BLaER1 treated with 17β-estradiol and CSF1 and Interleukin-3, amounts not matched to agents 10 nM and 100 nM (cell line): ENCODE data around the gene DNASE1L1.

Experiments used
- H3K27ac ChIP-seq, 11 experiments: shearing (Covaris generic); formaldehyde crosslinking; 2 replicates each; pipeline ENCODE4 v1.8.1; 2022
- H3K27me3 ChIP-seq, 11 experiments: shearing (Covaris generic); formaldehyde crosslinking; 2 replicates each; pipeline ENCODE4 v1.8.1; 2022
- H3K36me3 ChIP-seq, 11 experiments: shearing (Covaris generic); formaldehyde crosslinking; 2 replicates each; pipeline ENCODE4 v1.8.1; 2022
- H3K4me1 ChIP-seq, 10 experiments: shearing (Covaris generic); formaldehyde crosslinking; 2 replicates each; pipeline ENCODE4 v1.8.1; 2022
- H3K4me2 ChIP-seq, 11 experiments: shearing (Covaris generic); formaldehyde crosslinking; 2 replicates each; pipeline ENCODE4 v1.8.1; 2022
- H3K4me3 ChIP-seq, 10 experiments: shearing (Covaris generic); formaldehyde crosslinking; 2 replicates each; pipeline ENCODE4 v1.8.1; 2022
- H3K9ac ChIP-seq, 11 experiments: shearing (Covaris generic); formaldehyde crosslinking; 2 replicates each; pipeline ENCODE4 v1.8.1; 2022
- H3K9me3 ChIP-seq, 11 experiments: shearing (Covaris generic); formaldehyde crosslinking; replicated peaks in 1 of 11; 2 replicates each; pipeline ENCODE4 v1.8.1; 2022
- H4K20me1 ChIP-seq, 11 experiments: shearing (Covaris generic); formaldehyde crosslinking; 2 replicates each; pipeline ENCODE4 v1.8.1; 2022
- Cebpa-rat ChIP-seq, 11 experiments: shearing (Covaris generic); IDR thresholded peaks; 2 replicates each; pipeline ENCODE4 v1.8.1; 2022

Gene DNASE1L1

DNA sequence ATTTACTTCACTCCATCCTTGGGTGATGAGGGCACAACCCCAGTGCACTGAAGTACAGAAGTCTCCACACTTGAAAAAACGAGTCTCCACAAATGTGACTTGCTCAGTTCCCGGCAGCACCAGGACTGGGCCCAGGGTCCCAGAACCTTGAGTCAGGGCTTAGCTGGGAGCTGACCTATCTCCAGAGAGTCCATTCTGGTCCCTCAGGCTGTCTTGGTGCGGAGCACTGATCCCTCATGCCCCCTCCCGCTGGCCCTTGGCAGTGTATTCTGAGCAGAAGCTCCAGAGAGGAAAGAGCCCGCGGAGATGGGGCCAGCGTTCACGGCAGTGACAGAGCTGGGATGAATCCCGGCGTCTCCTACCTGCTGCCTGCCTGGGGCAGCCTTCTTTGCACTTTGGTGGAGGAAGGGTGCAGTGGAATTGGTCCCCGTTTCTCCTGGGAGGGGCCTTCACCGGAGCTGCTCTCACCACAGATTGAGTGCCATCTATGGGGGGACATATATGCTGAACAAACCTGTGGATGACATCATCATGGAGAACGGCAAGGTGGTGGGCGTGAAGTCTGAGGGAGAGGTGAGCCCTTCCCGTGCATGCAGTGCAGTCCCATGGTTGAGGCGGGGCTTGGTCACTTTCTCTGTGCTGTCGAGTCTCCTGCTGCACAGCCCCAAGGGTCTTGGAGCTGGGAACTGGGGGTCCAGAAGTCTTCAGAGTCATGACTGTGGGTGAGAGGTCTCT, 31.7 kb upstream of the DNASE1L1 start:
- peaks cover 3 to 68% (median 43%) of the 10 kb centered on the region in 11 experiments; a peak in 19 of 22 replicates for H4K20me1 ChIP-seq
- peaks cover 21 to 42% (median 33%) of the 10 kb centered on the region in 10 experiments; a peak in 19 of 20 replicates for H3K4me1 ChIP-seq
- H3K27ac ChIP-seq, result no peak overlapping the region
- peaks cover 0 to 37% (median 12%) of the 10 kb centered on the region in 11 experiments; a peak in 12 of 22 replicates for H3K9me3 ChIP-seq
- H3K36me3 ChIP-seq, result peaks cover 10 to 46% (median 24%) of the 10 kb centered on the region in 11 experiments; a peak in 14 of 22 replicates
- H3K4me3 ChIP-seq, result no peak overlapping the region
- H3K4me2 ChIP-seq, result no peak overlapping the region
- no peak for TF ChIP-seq Cebpa-rat (IDR thresholded peaks at IDR 0.05)
- H3K27me3 ChIP-seq, result peaks cover 0 to 44% (median 11%) of the 10 kb centered on the region in 11 experiments; a peak in 15 of 22 replicates
- no peak overlapping the region for H3K9ac ChIP-seq

DNA sequence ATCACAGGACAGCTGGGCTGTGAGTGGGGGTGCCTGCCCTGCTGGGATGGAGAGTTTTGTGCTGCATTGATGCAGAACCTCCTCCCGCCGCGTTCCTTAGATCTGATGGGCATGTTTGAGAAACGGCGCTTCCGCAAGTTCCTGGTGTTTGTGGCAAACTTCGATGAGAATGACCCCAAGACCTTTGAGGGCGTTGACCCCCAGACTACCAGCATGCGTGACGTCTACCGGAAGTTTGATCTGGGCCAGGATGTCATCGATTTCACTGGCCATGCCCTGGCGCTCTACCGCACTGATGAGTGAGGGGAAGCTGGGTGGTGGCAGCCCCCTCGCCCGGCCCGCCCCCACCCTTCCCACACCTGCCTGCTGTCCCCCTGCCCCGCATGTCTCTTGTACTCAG, 30.8 kb upstream of the DNASE1L1 start:
- no peak overlapping the region for H3K4me3 ChIP-seq
- no peak overlapping the region for H3K4me2 ChIP-seq
- TF ChIP-seq Cebpa-rat (IDR thresholded peaks at IDR 0.05), result no peak
- H3K27ac ChIP-seq, result no peak overlapping the region
- peaks cover 14 to 54% (median 33%) of the 10 kb centered on the region in 11 experiments; a peak in 18 of 22 replicates for H3K36me3 ChIP-seq
- H3K4me1 ChIP-seq, result peaks cover 19 to 36% (median 28%) of the 10 kb centered on the region in 10 experiments; a peak in 18 of 20 replicates
- H3K27me3 ChIP-seq, result peaks cover 0 to 44% (median 16%) of the 10 kb centered on the region in 11 experiments; a peak in 15 of 22 replicates
- peaks cover 0 to 33% (median 12%) of the 10 kb centered on the region in 11 experiments; a peak in 12 of 22 replicates for H3K9me3 ChIP-seq
- H3K9ac ChIP-seq, result no peak overlapping the region
- peaks cover 0 to 69% (median 43%) of the 10 kb centered on the region in 11 experiments; a peak in 19 of 22 replicates for H4K20me1 ChIP-seq

DNA sequence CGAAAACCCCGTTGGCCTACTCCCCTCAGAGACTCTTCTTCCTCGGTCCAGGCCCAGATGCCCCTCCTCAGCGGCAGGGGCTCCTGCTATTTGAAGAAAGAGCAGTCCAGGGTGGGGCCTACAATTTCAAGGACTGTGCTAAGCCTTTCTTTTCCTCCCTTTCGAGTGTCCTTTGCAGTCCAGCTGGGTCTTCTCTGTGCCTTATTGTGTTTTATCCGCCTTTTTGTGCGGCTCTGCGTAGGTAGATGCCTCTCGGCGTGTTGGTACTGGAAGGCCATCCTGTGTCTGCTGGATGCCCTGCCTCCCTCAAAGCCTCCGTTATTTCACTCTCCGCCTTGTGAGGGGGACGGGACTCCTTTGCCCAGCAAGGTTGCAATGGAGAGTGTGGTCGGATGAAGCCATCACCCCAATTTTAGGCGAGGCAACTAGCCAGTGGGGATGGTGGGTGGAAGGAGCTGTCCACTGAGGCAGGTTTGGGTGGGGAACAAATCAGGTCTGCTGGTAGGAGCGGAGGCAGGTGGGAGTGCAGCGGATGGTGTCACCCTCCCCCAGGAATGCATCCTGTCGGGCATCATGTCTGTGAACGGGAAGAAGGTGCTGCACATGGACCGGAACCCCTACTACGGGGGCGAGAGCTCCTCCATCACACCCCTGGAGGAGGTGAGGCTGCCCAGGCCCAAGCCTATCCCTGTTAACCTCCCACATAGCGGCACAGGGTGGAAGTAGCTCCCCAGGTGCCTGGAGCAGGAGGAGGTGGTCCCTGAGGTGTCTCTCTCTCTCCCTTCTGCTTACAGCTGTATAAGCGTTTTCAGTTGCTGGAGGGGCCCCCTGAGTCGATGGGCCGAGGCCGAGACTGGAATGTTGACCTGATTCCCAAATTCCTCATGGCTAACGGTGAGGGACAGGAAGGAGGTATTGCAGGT, 29.2 kb upstream of the DNASE1L1 start:
- Histone ChIP-seq H3K36me3 (peaks cover 22 to 70% (median 48%) of the 10 kb centered on the region in 11 experiments; a peak in 20 of 22 replicates), H3K4me1 (peaks cover 13 to 29% (median 20%) of the 10 kb centered on the region in 10 experiments; a peak in 18 of 20 replicates), H3K27ac (peak overlapping the region in 7 of 11 experiments; percentile 22 to 89 (median 55); a peak in 12 of 22 replicates), H3K4me3 (peak overlapping the region; percentile 66 to 83 (median 77)), H3K27me3 (peaks cover 3 to 51% (median 23%) of the 10 kb centered on the region in 11 experiments; a peak in 16 of 22 replicates), H4K20me1 (peaks cover 5 to 79% (median 49%) of the 10 kb centered on the region in 11 experiments; a peak in 20 of 22 replicates), H3K9me3 (peaks cover 0 to 30% (median 12%) of the 10 kb centered on the region in 11 experiments; a peak in 12 of 22 replicates), H3K4me2 (peak overlapping the region; percentile 79 to 90 (median 86)), H3K9ac (peak overlapping the region; percentile 73 to 89 (median 82))
- TF ChIP-seq Cebpa-rat (IDR thresholded peaks at IDR 0.05), result no peak

DNA sequence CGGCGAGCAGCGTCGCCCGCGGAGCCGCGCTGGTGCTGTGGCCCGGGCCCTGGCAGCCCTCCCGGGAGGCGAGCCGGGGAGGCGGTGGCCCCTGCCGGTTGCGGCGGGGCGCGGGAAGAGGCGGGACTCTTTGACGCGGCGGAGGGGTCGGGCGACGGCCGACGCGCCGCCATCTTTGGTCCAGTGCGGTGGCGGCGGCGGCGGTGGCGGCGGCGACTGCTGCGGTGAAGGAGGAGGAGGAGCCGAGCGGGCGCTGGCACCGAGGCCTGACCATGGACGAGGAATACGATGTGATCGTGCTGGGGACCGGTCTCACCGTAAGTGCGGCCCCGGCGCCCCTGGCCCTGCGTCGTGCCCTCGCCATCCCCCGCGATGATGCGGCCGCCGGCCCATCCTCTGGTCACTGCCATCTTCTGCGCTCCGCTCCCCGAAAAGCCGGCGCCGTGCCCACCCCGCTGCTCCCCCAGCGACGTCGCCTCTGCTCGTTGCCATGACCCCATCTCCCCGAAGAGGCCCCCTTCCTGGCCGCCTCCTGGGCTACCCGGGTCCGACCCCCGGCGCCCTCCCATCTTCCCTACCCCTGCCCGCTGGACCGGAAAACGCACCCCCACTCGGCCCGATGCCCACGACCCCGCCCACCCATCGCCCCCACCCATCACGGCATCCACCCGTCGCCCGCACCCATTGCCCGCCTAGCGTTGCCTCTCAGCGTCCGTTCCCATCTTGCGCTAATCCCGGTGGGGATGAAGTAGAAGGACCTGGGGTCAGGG, 28.1 kb upstream of the DNASE1L1 start, which contains the start of gene GDI1:
Gene GDI1 (plus strand): TSS at position 172 of the 770 bp plus-strand sequence. CDS start 101 bp downstream, at position 273.
- peaks cover 5 to 81% (median 52%) of the 10 kb centered on the region in 11 experiments; a peak in 20 of 22 replicates for H4K20me1 ChIP-seq
- H3K9me3 ChIP-seq, result peaks cover 0 to 29% (median 12%) of the 10 kb centered on the region in 11 experiments; a peak in 12 of 22 replicates
- peaks cover 13 to 40% (median 22%) of the 10 kb centered on the region in 10 experiments; a peak in 19 of 20 replicates for H3K4me1 ChIP-seq
- peaks cover 3 to 51% (median 33%) of the 10 kb centered on the region in 11 experiments; a peak in 16 of 22 replicates for H3K27me3 ChIP-seq
- H3K36me3 ChIP-seq, result peaks cover 20 to 74% (median 56%) of the 10 kb centered on the region in 11 experiments; a peak in 21 of 22 replicates
- H3K9ac ChIP-seq, result peak within 1 kb of the TSS; percentile 79 to 89 (median 84)
- H3K4me3 ChIP-seq, result peak within 1 kb of the TSS; percentile 66 to 83 (median 77)
- peak within 1 kb of the TSS; percentile 79 to 90 (median 86) for H3K4me2 ChIP-seq
- no peak for TF ChIP-seq Cebpa-rat (IDR thresholded peaks at IDR 0.05)
- peak within 1 kb of the TSS; percentile 73 to 90 (median 86); a peak in 21 of 22 replicates for H3K27ac ChIP-seq

DNA sequence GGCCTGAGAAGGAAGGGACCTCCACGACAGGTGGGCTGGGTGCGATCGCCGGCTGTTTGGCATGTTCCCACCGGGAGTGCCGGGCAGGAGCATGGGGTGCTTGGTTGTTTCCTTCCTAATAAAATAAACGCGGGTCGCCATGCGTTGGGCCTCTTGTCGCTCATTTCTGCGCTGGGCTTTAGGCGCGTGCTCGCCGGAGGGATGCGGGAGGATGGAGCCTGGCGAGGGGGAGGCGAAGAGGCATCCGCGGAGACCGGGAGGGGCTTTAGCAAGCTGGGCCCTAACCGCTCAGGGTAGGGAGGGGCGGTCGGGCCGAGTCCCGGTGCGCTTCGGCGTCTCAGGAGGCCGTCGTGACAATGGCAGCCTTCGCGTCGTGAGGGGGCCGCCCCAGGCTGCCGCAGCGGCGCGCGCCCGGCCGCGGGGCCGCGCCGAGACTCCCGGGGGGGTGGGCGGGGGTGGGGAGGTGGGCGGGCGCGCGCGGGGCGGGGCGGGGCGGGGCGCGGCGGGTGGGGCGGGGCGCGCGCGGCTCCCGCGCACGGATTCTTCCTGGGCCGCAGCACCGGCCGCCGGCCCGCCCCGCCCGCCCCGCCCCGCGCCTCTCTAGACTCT, 27.4 kb upstream of the DNASE1L1 start:
- peaks cover 22 to 73% (median 54%) of the 10 kb centered on the region in 11 experiments; a peak in 21 of 22 replicates for H3K36me3 ChIP-seq
- peak overlapping the region; percentile 51 to 83 (median 70) for H3K4me2 ChIP-seq
- H3K27me3 ChIP-seq, result peaks cover 3 to 50% (median 31%) of the 10 kb centered on the region in 11 experiments; a peak in 16 of 22 replicates
- peak overlapping the region; percentile 73 to 90 (median 86); a peak in 21 of 22 replicates for H3K27ac ChIP-seq
- TF ChIP-seq Cebpa-rat (IDR thresholded peaks at IDR 0.05), result no peak
- peak overlapping the region; percentile 79 to 89 (median 84) for H3K9ac ChIP-seq
- H3K9me3 ChIP-seq, result peaks cover 0 to 29% (median 12%) of the 10 kb centered on the region in 11 experiments; a peak in 12 of 22 replicates
- H4K20me1 ChIP-seq, result peaks cover 5 to 81% (median 52%) of the 10 kb centered on the region in 11 experiments; a peak in 20 of 22 replicates
- H3K4me3 ChIP-seq, result peak overlapping the region; percentile 66 to 83 (median 77)
- H3K4me1 ChIP-seq, result peaks cover 13 to 47% (median 27%) of the 10 kb centered on the region in 10 experiments; a peak in 19 of 20 replicates

DNA sequence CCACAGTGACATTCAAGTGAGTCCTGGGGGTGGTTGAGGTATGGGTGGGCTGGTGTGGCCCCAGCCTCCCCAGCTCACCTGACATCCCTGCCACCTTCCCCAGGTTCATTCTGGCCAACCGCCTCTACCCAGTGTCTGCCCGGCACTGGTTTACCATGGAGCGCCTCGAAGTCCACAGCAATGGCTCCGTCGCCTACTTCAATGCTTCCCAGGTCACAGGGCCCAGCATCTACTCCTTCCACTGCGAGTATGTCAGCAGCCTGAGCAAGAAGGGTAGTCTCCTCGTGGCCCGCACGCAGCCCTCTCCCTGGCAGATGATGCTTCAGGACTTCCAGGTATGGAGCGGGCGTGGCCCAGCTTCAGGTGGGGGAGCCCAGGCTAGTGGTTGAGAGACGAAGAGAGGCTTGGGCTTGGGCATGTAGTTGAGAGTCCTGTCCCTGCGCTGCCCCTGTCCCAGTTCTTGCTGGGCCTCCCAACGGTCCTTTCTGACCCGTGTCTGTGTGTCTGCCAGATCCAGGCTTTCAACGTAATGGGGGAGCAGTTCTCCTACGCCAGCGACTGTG, 26.2 kb upstream of the DNASE1L1 start:
- Histone ChIP-seq H3K4me1 (peaks cover 23 to 54% (median 39%) of the 10 kb centered on the region in 10 experiments), H3K9me3 (peaks cover 0 to 25% (median 12%) of the 10 kb centered on the region in 11 experiments; a peak in 12 of 22 replicates), H3K27me3 (peaks cover 3 to 55% (median 31%) of the 10 kb centered on the region in 11 experiments; a peak in 16 of 22 replicates), H3K36me3 (peaks cover 15 to 63% (median 47%) of the 10 kb centered on the region in 11 experiments; a peak in 21 of 22 replicates), H3K4me2 (no peak overlapping the region), H3K27ac (no peak overlapping the region), H3K9ac (no peak overlapping the region), H3K4me3 (no peak overlapping the region), H4K20me1 (peaks cover 5 to 77% (median 46%) of the 10 kb centered on the region in 11 experiments; a peak in 19 of 22 replicates)
- no peak for TF ChIP-seq Cebpa-rat (IDR thresholded peaks at IDR 0.05)
